ENCODE results near the gene FXN. TPM values are rescaled to one million over a fixed set of nuclear protein-coding genes. Genes with fewer than 3 reads are reported as not detected.

Gene FXN
- total RNA-seq, 1 experiment from 2014 or later = 13.0 TPM

DNA sequence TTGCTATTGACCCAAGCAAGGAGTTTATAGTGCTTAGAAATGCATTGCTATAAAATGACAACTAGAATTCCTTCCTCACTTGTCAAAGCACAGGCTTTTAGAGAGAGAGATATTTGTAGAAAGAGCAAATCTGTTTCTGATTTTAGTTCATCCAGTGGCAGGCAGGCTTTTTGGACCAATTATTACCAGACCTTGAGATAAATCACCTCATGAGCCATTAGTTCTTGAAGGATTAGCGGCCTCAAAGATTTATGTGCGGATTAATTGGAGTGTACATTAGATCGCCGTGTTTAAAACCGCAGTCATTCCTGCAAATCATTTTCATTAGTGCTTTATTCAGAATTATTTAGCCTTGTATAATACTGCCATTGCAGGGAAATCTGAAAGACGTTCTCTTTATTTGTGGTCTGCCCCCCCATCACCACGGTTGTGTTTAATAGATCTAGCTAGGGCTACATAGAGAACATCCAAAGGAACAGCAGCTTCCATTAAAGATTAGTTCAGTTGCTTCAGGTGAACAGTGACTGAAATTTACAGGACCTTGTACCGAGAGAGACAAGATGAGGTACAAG lies 109.7 kb downstream of the FXN start:
- no peak for DNase-seq
- no peak overlapping the region for H3K27ac ChIP-seq

GRCh38 chr9:69147041-69147834 lies 111.7 kb downstream of the FXN start:
- no peak overlapping the region for H3K27ac ChIP-seq
- no peak overlapping the region for H3K4me3 ChIP-seq
- no peaks in the 10 kb centered on the region for H3K9me3 ChIP-seq (replicated peaks)
- H3K36me3 ChIP-seq = no peaks in the 10 kb centered on the region
- no peak for DNase-seq
- H3K4me1 ChIP-seq = no peaks in the 10 kb centered on the region
- no peaks in the 10 kb centered on the region for H3K27me3 ChIP-seq

More for the DNA sequence above, 109.7 kb downstream of the FXN start:
- no peaks in the 10 kb centered on the region for H3K27me3 ChIP-seq
- H3K36me3 ChIP-seq = no peaks in the 10 kb centered on the region
- no peaks in the 10 kb centered on the region for H3K4me1 ChIP-seq
- H3K9me3 ChIP-seq (replicated peaks) = no peaks in the 10 kb centered on the region
- H3K4me3 ChIP-seq = no peak overlapping the region

DNA sequence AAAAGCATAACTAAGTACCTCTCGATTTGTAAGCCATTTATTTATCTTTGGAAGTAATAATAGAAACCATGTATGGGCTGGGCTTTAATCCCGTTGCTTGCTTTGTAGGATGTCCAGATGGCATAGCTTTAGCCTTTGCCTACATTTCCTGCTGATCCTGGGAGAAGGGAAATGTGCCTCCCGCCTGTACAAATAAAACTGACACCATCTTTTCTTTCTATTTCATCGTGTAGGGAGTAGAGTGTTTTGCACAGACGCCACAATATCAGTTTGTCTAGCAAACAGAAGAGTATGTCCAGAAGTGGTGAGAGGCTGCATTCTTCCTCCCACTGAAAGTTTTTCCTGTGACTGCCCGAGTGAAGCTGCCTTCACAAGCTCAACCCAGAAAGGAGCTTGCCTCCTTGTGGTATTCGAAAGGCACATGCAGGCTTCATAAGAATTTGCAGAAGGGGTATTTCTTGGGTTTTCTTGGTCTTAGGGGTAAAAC lies 113.8 kb downstream of the FXN start:
- DNase-seq = no peak
- H3K27ac ChIP-seq = no peak overlapping the region

More for the DNA sequence above, 113.8 kb downstream of the FXN start:
- Histone ChIP-seq H3K36me3 (no peaks in the 10 kb centered on the region), H3K4me1 (no peaks in the 10 kb centered on the region), H3K4me3 (no peak overlapping the region), H3K9me3 (replicated peaks) (no peaks in the 10 kb centered on the region), H3K27me3 (no peaks in the 10 kb centered on the region)

Other genes starting within 250 kb of the FXN start
- gene PRKACG, start 21.6 kb upstream of the FXN start, total RNA-seq (2014; rRNA removed; shearing (Covaris generic)) = not detected in 2 replicates
- 13.8 and 14.3 TPM in 2 replicates for gene TJP2, start 138.5 kb downstream of the FXN start, total RNA-seq (2014; rRNA removed; shearing (Covaris generic))

All from SJCRH30 (cell line).